MCF 10A (cell line): ENCODE data around the gene A4GNT. TPM values are rescaled to one million over a fixed set of nuclear protein-coding genes. Genes with fewer than 3 reads are reported as not detected.
"Not testable (repeated sequence)": the region's sequence is repeated elsewhere in the genome, so short reads cannot be mapped to it uniquely, and the experiment has no call there.

Experiments
- BruUV-seq: library from RNA; stranded (reverse); fragments of 400-500 nt; replicated peaks from 2 replicates; lab custom pipeline; 2021; lab: Mats Ljungman, UMichigan
- CTCF ChIA-PET: fragments of 300-600 bp; sonication (Branson Sonifier 250); formaldehyde crosslinking; extraction: SDS; loops from one replicate; lab custom pipeline; 2021; ENCODE audit warnings: antibody characterized with exemption, inconsistent platforms; lab: Yijun Ruan, JAX
- POLR2A ChIA-PET: fragments of 300-600, 350-650 bp; sonication (Branson Sonifier 250); formaldehyde crosslinking; extraction: SDS; loops from one replicate; lab custom pipeline; 2020; ENCODE audit warnings: antibody characterized with exemption, inconsistent platforms; lab: Yijun Ruan, JAX
- DNase-seq: peaks from one replicate; pipeline ENCODE4 v3.0.0-alpha.2; 2018; ENCODE audit not compliant: unreplicated experiment
- H3K27ac Mint-ChIP-seq: one replicate; pipeline ENCODE4 v1.8.0; 2022; ENCODE audit warnings: mild to moderate bottlenecking, low read depth, mixed read lengths; ENCODE audit not compliant: unreplicated experiment
- H3K27me3 Mint-ChIP-seq: one replicate; pipeline ENCODE4 v1.8.0; 2022; ENCODE audit warnings: mixed read lengths; ENCODE audit not compliant: insufficient read depth, unreplicated experiment
- H3K36me3 Mint-ChIP-seq: one replicate; pipeline ENCODE4 v1.8.0; 2022; ENCODE audit warnings: mild to moderate bottlenecking, moderate library complexity, mixed read lengths; ENCODE audit not compliant: insufficient read depth, unreplicated experiment
- H3K4me1 Mint-ChIP-seq: one replicate; pipeline ENCODE4 v1.8.0; 2022; ENCODE audit warnings: mixed read lengths; ENCODE audit not compliant: insufficient read depth, unreplicated experiment
- H3K4me3 Mint-ChIP-seq: one replicate; pipeline ENCODE4 v1.8.0; 2022; ENCODE audit warnings: mild to moderate bottlenecking, moderate library complexity, mixed read lengths; ENCODE audit not compliant: unreplicated experiment
- H3K9me3 Mint-ChIP-seq: one replicate; pipeline ENCODE4 v1.8.0; 2022; ENCODE audit warnings: mixed read lengths; ENCODE audit not compliant: unreplicated experiment
- intact Hi-C: fragments of 100-400 bp; cut with micrococcal nuclease; formaldehyde crosslinking; loops from 2 replicates; pipeline ENCODE4 v1.14.1; 2022
- total RNA-seq: library from RNA; stranded (reverse); gene quantifications from 2 replicates; pipeline ENCODE4 v1.2.3, GENCODE V29; 2022
- TF ChIP-seq, protein P1 (sequence below): fragments of 200-600 bp; IDR thresholded peaks from one replicate; pipeline ENCODE4 v1.8.0; 2022; ENCODE audit warnings: antibody characterized with exemption, mild to moderate bottlenecking; ENCODE audit not compliant: unreplicated experiment

Gene A4GNT
- total RNA-seq, 1 experiment from 2014 or later = not detected

DNA sequence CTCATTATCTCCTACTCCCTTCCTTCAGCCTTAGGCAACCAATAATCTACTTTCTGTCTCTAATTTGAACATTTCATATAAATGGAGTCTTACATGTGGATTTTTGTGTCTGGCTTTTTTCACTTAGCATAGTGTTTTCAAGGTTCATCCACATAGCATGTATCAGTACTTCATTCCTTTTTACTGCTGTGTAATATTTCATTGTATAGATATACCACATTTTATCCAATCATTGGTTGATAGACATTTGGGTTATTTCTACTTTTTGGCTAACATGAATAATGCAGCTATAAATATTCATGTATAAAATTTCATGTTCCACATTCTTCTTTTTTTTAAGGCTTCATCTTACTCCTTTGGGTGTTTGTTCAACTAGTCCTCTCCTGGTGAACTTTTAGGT is 22.3 kb upstream of the A4GNT start:
- Mint-ChIP-seq H3K27ac (no peak overlapping the region), H3K36me3 (peaks cover under 1% of the 10 kb centered on the region), H3K4me1 (no peaks in the 10 kb centered on the region), H3K4me3 (no peak overlapping the region), H3K27me3 (no peaks in the 10 kb centered on the region), H3K9me3 (peaks cover 18% of the 10 kb centered on the region)
- DNase-seq = no peak
- no TSS peak for BruUV-seq
- ChIA-PET POLR2A (no interaction called here), CTCF (no interaction called here)
- TF ChIP-seq, protein P1, sequence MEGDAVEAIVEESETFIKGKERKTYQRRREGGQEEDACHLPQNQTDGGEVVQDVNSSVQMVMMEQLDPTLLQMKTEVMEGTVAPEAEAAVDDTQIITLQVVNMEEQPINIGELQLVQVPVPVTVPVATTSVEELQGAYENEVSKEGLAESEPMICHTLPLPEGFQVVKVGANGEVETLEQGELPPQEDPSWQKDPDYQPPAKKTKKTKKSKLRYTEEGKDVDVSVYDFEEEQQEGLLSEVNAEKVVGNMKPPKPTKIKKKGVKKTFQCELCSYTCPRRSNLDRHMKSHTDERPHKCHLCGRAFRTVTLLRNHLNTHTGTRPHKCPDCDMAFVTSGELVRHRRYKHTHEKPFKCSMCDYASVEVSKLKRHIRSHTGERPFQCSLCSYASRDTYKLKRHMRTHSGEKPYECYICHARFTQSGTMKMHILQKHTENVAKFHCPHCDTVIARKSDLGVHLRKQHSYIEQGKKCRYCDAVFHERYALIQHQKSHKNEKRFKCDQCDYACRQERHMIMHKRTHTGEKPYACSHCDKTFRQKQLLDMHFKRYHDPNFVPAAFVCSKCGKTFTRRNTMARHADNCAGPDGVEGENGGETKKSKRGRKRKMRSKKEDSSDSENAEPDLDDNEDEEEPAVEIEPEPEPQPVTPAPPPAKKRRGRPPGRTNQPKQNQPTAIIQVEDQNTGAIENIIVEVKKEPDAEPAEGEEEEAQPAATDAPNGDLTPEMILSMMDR = no peak
- intact Hi-C loops = no loop called here

DNA sequence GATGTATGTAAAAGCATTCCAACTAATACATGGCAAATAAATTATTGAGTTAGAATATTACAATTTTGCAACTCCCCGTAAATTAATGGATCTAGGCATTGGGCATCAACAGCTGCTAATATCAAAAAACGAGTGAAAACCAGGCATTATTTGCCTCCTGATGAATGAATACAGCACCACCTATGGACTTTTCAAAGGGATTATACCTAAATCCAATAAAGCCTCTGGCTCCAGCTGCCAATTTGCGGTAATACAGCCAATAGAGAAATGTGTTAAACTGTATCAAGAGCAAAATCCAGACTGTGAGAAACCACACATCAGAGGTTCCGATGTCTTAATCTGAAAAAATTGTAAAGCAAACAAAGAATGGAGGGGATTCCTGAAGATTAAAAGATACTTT is 16.3 kb upstream of the A4GNT start:
- Mint-ChIP-seq H3K36me3 (no peaks in the 10 kb centered on the region), H3K4me3 (no peak overlapping the region), H3K27me3 (no peaks in the 10 kb centered on the region), H3K9me3 (peaks cover 3% of the 10 kb centered on the region), H3K4me1 (no peaks in the 10 kb centered on the region), H3K27ac (no peak overlapping the region)
- BruUV-seq = no TSS peak
- peak; percentile 4 for DNase-seq
- intact Hi-C loops = no loop called here
- TF ChIP-seq, protein P1 = no peak
- ChIA-PET CTCF (interaction anchor here (0.6 to 0.7 kb wide), 2 partner anchors 84 to 1138 kb away, joined by 3 to 6 read pairs; no protein-coding TSS in a partner anchor), POLR2A (interaction anchor here (1.1 kb wide), 1 partner anchor 33 kb away, joined by 3 read pairs; the partner anchor contains the start of gene DZIP1L)

DNA sequence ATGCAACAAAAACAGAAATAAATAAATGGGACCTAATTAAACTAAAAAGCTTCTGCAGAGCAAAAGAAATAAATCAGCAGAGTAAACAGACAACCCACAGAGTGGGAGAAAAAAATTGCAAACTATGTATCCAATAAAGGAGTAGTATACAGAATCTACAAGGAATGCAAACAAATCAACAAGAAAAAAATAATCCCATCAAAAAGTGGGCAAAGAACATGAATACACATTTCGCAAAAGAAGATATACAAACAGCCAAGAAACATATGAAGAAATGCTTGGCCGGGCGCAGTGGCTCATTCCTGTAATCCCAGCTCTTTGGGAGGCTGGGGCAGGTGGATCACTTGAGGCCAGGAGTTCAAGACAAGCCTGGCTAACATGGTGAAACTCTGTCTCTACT is 10.0 kb upstream of the A4GNT start:
- H3K9me3 Mint-ChIP-seq, intact Hi-C loops, H3K27ac Mint-ChIP-seq, DNase-seq, H3K36me3 Mint-ChIP-seq, H3K4me3 Mint-ChIP-seq, BruUV-seq, H3K4me1 Mint-ChIP-seq, H3K27me3 Mint-ChIP-seq: not testable (repeated sequence)
- POLR2A ChIA-PET = interaction anchor here (0.7 kb wide), 1 partner anchor 476 kb away, joined by 3 read pairs; no protein-coding TSS in a partner anchor
- CTCF ChIA-PET = interaction anchor here (0.6 kb wide), 1 partner anchor 327 kb away, joined by 3 read pairs; no protein-coding TSS in a partner anchor

DNA sequence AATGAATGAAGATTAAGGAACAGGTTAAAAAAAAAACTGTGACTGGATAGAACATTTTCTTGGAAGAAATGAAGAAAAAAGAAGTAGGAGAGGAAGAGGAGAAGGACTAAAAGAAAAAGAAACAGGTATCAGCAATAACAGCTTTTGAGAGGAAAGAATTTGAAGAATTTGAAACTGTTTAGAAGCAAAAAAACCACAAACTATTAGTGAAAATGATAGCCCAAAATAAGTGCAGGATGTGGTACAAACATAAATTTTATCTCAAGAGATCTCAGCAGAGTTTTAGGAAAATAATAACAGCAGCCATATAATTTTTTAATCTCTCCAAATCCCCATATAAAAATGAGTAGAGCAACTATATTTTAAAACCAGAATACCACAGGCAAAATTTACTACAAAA is 8.8 kb upstream of the A4GNT start:
- TF ChIP-seq, protein P1 = no peak
- POLR2A ChIA-PET = interaction anchor here (0.7 kb wide), 1 partner anchor 14 kb away, joined by 4 read pairs; no protein-coding TSS in a partner anchor
- no peak for DNase-seq
- Mint-ChIP-seq H3K36me3 (no peaks in the 10 kb centered on the region), H3K9me3 (peaks cover 6% of the 10 kb centered on the region), H3K27me3 (no peaks in the 10 kb centered on the region), H3K4me1 (no peaks in the 10 kb centered on the region), H3K27ac (no peak overlapping the region), H3K4me3 (no peak overlapping the region)
- intact Hi-C loops = no loop called here
- CTCF ChIA-PET = interaction anchor here (0.6 kb wide), 1 partner anchor 88 kb away, joined by 3 read pairs; no protein-coding TSS in a partner anchor
- no TSS peak for BruUV-seq
